NOMO-1 treated with DMSO at 0.1 percent for 48 hours (cell line): ENCODE data around the gene NECTIN2.
A peak's percentile ranks its signal among the peaks of the same experiment; 100 is the strongest.
"Not testable (repeated sequence)": the region's sequence is repeated elsewhere in the genome, so short reads cannot be mapped to it uniquely, and the experiment has no call there.

ENCODE experiments used
- DNase-seq: peaks from one replicate; lab custom pipeline; 2025; ENCODE audit not compliant: unreplicated experiment; lab: John Stamatoyannopoulos, UW

NECTIN2 gene

DNA sequence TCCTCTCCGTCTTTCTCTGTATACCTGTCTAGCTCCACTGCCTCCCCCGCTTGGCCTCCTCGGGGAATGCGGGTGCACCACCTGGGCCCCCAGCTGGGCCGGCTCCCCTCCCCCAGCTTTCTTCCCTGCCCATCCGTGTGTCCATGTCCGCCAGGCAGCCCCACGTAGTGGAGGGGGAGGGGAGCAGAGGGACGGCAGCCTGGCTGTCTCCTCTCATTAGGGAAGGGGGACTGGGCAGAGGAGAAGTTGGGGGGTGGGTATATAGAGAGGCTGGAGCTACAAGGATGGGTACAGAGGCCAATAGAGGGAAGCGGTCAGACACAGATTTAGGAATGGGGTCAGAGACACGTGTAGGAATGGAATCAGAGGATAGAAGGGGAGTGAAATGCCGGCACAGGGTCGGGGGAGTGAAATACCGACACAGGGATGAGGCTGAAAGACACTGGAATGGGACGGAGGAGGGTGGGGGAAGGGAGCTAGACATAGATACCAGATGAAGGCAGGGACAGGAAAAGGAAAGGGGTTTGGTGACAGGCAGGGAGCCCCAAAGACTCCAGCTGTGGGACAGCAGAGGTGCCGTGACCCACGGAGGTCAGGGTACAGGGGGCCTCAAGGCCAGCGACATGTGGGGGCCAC, 2.8 kb downstream of the NECTIN2 start:
- DNase-seq, result no peak

GRCh38 chr19:44850641-44851109, 4.6 kb downstream of the NECTIN2 start:
- no peak for DNase-seq

DNA sequence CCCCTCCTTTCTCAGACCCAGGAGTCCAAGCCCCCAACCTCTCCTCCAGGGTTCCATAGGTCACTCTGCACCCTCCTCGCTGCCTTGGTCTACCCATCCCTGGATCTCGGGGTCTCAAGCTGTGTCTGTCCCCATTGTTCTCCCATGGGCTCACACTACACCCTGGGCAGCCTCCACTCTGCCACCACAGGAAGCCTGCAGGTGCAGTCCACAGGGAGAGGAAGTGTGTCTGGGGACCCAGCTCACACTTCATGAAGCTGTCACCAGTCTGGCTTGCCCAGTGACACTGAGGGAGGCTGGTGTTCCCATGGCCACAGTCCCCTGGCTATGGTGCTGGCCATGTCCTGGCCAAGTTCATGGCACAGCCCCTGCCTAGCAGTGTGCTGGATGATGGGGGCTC, 5.3 kb downstream of the NECTIN2 start:
- no peak for DNase-seq

GRCh38 chr19:44855606-44856005, 9.5 kb downstream of the NECTIN2 start:
- no peak for DNase-seq

- DNase-seq, result peak; percentile 69
Observed at GRCh38 chr19:44856421-44857083, 10.5 kb downstream of the NECTIN2 start.

DNA sequence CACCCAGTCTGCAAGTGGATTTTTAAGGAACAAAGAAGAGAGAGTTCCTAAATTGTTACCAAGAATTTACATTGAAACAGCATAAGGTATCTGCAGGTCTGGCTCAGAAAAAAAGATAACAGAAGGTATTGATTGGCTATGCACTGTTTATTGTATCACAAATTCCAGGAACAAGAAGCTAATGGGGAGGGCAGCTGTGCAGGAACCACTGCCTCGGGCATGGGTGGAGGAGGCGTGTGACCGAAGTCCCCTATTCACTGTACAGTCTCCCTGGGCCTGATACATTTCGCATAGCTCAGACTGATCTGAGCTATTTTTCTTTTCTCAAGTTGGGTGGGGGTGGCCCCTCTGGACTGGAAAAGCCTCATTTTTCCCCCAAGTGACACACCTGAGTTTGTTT, 11.7 kb downstream of the NECTIN2 start:
- DNase-seq, result no peak

DNA sequence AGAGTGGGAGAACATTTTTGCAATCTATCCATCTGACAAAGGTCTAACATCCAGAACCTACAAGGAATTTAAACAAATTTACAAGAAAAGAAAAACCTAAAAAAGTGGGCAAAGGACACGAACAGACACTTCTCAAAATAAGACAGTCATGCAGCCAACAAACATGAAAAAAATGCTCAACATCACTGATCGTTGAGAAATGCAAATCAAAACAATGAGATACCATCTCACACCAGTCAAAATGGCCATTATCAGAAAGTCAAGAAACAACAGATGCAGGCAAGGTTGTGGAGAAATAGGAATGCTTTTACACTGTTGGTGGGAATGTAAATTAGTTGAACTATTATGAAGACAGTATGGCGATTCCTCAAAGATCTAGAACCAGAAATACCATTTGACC, 15.5 kb downstream of the NECTIN2 start:
- DNase-seq, result not testable (repeated sequence)

DNA sequence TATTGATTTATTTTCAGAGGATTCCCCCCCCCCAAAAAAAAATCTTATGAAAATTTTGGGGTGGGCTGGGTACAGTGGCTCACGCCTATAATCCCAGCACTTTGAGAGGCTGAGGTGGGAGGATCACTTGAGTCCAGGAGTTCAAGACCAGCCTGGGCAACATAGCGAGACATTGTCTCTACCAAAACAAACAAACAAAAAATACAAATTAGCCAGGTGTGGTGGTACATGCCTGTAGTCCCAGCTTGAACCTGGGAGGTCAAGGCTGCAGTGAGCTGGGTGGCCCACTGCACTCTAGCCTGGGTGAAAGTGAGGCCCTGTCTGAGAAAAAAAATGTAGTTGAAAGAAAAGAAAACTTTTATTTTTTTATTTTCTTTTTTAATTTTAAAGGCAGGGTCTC, 17.9 kb downstream of the NECTIN2 start:
- no peak for DNase-seq

- DNase-seq, result no peak
Observed at GRCh38 chr19:44865196-44865767, 19.2 kb downstream of the NECTIN2 start.

DNA sequence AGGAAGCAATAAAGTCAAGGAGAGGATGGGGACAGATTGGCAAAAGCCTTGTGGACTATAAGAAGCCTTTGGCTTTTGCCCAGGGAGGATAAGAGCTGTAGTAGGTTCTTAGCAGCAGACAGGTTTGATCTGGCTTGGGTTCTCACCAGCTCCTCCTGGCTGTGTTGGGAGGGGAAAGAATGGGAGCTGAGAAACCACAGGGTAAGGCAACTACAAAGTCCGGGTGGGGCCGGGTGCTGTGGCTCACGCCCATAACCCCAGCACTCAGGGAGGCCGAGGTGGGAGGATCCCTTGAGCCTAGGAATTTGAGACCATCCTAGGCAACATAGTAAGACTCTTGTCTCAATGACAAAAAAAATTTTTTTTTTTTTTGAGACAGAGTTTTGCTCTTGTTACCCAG, 20.6 kb downstream of the NECTIN2 start:
- DNase-seq, result no peak

GRCh38 chr19:44867578-44867977, 21.5 kb downstream of the NECTIN2 start:
- no peak for DNase-seq

GRCh38 chr19:44869733-44870470, 23.8 kb downstream of the NECTIN2 start:
- DNase-seq, result peak; percentile 18

DNA sequence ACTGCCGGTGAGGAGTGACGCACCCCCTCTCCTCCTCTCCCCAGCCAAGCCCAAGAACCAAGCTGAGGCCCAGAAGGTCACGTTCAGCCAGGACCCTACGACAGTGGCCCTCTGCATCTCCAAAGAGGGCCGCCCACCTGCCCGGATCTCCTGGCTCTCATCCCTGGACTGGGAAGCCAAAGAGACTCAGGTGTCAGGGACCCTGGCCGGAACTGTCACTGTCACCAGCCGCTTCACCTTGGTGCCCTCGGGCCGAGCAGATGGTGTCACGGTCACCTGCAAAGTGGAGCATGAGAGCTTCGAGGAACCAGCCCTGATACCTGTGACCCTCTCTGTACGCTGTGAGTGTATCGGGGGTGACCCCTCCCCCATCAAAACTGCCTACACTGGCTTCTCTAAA, 25.7 kb downstream of the NECTIN2 start:
- no peak for DNase-seq

DNA sequence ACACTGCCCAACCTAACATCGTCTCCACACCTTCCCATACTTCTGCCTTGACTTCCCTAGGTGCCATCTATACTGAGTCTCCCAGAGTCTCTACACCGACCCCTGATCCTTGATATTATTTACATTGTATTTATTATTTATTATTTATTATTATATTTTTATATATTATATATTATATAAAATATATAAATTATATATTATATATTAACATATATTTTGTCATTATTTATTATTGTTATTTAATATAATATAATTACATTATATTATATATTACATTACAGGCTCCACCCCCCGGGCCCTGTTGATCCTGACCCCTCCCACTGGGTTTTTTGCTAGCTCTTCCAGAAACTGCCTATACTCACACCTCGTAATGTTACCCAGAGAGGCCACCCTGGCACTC, 26.6 kb downstream of the NECTIN2 start:
- no peak for DNase-seq

- no peak for DNase-seq
Observed at GRCh38 chr19:44874317-44874716, 28.2 kb downstream of the NECTIN2 start.

DNA sequence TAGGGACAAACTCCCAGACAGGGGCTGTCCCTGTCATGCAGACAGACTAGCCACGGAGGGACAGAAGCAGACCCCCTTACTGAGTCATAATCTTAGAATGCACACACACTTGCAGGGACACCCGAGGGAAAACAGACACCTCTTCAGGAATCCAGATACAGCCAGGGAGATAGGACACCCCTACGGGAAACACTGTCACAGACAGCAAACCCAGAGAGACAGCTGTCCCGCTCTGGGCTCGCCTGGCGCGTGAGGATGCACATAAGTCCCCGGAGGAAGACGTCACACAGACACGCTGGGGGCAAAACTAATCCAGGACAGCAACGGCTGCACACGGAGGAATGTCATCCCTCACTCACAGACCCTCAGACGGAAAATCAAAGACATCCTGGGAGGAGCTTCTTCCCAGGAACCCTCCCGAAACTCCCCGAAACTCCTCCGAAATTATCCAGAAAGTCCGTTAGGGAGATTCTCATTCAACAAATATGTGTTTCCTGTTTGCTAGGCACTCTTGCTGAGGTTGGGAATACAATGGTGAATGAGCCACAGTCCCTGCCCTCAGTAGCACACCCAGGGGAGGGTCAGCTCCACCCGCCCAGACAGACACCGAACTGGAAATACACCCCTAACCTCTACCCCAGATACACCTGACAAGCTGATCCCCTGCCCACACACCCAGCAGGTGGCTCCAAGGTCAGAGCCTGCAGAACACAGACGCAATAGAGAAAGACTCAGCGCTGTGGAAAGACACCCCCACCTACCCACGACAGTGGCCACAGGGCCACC, 29.8 kb downstream of the NECTIN2 start:
- no peak for DNase-seq

GRCh38 chr19:44876930-44877535, 30.9 kb downstream of the NECTIN2 start:
- no peak for DNase-seq

DNA sequence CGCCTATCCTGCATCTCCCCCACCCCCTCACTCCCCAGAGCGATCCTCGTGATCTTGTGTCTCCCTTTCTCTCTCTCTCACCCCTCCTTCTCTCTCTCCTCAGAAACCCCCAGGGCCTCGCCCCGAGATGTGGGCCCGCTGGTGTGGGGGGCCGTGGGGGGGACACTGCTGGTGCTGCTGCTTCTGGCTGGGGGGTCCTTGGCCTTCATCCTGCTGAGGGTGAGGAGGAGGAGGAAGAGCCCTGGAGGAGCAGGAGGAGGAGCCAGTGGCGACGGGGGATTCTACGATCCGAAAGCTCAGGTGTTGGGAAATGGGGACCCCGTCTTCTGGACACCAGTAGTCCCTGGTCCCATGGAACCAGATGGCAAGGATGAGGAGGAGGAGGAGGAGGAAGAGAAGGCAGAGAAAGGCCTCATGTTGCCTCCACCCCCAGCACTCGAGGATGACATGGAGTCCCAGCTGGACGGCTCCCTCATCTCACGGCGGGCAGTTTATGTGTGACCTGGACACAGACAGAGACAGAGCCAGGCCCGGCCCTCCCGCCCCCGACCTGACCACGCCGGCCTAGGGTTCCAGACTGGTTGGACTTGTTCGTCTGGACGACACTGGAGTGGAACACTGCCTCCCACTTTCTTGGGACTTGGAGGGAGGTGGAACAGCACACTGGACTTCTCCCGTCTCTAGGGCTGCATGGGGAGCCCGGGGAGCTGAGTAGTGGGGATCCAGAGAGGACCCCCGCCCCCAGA, 32.2 kb downstream of the NECTIN2 start:
- no peak for DNase-seq

DNA sequence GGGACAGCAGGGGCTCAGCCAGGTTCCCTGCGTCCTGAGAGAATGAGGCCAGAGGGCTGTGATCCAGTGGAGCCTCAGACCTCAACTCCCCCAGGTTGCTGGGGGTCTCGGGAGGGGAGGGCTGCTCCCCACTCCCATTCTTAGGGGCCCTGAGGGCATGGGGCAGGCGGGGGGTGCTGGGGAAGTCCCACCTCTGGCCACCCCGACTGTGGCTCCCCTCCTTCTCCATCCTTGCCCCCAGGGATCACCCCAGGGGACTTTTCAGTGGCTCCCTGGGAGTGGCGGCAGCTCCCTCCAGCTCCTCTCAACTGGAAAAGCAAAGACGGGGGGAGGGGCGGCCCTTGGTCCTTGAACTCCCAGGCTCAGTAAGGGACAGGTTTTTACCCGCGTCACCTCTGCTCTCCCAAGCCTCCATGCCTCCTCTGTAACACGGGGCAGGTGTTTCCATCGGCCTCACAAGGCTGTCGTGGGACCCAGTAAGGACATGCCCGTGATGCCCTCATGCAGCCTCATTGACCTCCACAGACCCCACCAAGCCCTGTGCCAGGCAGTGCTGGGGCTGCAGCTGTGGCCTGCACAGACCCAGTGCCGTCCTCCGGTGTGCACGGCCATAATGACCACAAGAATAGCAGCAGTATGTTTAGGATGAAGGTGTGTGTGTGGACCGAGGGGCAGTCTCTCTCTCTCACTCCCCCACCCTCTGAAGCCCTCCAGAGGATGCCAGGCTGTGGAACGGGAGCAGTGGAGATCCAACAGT, 33.4 kb downstream of the NECTIN2 start:
- DNase-seq, result no peak
